PC-3 (cell line): Measurements from ENCODE around the gene CCDC24.

Source experiments
- CTCF ChIP-seq: fragments of 300-600 bp; sonication (generic); conservative IDR thresholded peaks from 2 replicates; pipeline ENCODE4 v1.5.1; 2017; ENCODE audit warnings: antibody characterized with exemption, low read depth, mild to moderate bottlenecking, low read length
- EZH2 ChIP-seq: fragments of 300-600 bp; sonication (generic); IDR thresholded peaks from one replicate; pipeline ENCODE4 v1.6.1; 2017; ENCODE audit warnings: antibody characterized with exemption, mild to moderate bottlenecking, low read length; ENCODE audit not compliant: unreplicated experiment

- no peak for TF ChIP-seq EZH2
- TF ChIP-seq CTCF, result no peak
Observed at GRCh38 chr1:43968348-43968948, 23.0 kb upstream of the CCDC24 start.
